GOT3 (cell line): Measurements from ENCODE around the gene POM121L12.

ENCODE experiments used
- DNase-seq: peaks from one replicate; lab custom pipeline; 2025; ENCODE audit warnings: mixed read lengths; lab: John Stamatoyannopoulos, UW

The POM121L12 gene

GRCh38 chr7:53035499-53036412, at the start of gene POM121L12:
Gene POM121L12, plus strand, starts transcription at chr7:53035633. Its CDS starts 39 bp downstream, at chr7:53035672.
- DNase-seq: no peak

DNA sequence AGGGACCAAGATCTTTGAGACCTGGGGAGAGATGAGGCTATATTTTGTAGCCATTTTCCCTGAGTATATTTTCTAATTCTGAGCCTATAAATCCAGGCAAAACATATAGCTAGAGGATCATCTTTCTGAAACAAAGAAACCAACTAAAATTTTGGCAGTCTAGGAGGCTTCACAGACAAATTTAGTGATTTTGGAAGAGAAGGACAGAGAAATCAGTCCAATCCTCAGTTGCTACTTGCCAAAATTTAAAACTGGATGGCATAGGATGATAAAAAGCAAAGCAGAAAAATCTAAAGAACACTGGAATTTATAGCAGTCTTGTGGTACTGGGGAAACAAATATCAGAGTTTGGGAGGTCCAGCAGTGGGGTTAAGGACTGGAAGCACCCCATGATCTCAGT, 43.4 kb upstream of the POM121L12 start:
- DNase-seq: no peak

DNA sequence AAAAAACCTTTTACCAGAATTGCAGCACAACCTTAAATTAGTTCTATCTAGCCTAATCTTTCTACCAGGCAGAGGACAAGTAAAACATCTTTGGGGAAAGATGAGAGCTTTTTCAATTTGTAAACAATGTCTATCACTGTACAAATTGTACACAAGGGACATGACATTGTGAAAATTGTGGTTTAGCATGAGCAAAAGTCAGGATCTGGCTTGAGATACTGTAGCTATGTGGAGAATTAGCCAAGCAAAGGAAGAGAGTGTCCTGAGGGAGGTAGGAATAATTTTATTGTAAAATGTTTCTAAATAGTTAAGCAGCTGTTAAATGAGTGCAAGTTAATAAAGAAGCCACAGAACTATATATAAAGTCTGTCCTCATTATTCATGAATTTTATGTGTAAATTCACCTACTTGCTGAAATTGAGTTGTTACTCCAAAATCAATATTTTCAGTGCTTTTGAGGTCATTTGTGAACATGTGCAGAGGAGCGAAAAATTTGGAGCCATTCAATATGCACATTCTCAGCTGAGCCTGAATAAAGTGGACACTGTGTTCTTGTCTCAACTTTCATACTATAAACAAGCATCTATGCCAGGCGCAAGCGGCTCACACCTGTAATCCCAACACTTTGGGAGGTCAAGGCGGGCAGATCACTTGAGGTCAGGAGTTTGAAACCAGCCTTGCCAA, 42.8 kb upstream of the POM121L12 start:
- no peak for DNase-seq

- DNase-seq: no peak
Observed at GRCh38 chr7:52995676-52996075, 39.8 kb upstream of the POM121L12 start.

DNA sequence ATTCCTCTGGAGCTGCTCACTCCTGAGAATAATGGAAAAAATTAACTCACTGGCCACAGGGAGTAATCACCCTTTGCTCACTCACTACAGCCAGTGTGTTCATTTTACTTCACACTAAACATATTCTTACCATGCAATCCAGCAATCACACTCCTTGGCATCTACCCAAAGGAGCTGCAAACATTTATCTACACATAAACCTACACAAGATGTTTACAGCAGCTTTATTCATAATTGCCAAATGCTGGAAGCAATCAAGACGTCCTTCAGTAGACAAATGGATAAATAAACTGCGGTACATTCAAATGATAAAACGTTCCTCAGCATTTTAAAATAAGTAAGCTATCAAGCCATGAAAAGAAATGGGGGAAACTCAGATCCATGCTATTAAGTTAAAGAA, 34.2 kb upstream of the POM121L12 start:
- no peak for DNase-seq

DNA sequence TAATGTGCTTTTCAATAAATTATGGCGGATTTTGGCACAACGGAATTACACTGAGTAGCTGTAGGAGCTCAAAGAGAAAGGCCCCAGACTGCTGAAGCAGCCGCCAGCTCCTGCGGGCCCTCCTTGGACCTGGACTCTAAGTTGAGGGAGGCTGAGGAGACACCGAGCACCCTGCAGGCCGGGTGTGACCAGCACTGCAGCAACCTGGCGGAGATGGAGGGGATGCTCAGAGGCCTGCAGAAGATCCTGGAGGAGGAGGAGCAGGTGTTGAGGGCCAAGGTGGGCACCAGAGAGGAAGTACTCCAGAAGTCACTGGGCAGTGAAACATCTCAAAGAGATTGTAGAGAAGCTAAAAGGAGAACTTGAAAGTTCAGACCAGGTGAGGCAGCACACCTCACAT, 33.0 kb upstream of the POM121L12 start:
- DNase-seq: no peak

GRCh38 chr7:53003653-53004445, 31.6 kb upstream of the POM121L12 start:
- DNase-seq: no peak

DNA sequence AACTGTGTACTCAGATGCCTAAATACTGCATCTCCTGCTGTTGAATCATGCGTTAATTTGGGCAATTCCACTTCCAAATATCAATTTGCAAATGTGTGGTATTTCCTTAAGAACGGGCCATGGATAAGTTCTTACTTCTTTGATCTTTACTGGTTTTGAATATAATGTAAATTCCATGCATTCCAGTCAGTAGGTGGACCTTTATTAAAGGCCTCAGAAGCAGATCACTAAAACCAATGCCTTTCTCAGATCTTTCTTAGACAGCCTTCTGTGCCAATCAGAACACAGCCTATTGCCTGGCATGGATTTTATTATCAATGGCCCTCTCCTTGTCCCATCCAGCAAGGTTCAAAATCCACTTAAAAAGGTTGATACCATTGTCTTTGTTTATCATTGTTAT, 21.5 kb upstream of the POM121L12 start:
- DNase-seq: no peak

DNA sequence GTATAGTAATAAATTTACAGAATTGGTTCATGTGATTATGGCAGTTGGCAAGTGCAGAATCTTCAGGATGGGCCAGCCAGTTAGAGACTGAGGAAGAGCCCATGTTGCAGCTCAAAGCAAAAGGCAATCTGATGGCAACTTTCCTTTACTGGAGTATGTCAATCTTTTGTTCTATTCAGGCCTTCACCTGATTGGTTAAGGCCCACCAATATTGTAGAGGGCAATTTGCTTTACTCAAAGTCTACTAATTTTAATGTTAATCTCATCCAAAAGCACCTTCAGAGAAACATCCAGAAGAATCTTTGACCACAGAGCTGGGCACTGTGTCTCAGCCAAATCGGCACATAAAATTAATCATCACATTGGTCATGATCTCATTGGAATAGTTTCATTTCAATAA, 20.0 kb upstream of the POM121L12 start:
- DNase-seq: no peak

GRCh38 chr7:53022893-53023292, 12.5 kb upstream of the POM121L12 start:
- no peak for DNase-seq

DNA sequence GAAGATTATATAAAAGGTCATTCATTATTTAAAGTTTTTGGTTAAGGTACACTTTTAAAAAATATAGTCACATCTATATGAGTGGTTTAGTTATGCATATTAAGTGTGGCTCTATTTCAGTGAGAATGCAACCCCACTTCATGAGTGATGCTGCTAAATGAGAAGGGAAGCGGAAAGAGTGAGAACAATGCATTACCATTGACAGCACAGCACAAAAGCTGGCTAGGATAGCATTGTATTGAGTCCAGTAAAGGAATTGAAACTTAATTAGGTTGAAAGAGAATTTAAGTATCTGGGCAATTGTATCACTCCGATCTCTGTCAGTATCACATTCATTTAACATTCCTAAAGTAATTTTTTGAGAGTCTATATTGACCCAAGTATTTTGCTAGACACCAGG, 13.2 kb downstream of the POM121L12 start:
- DNase-seq: no peak

DNA sequence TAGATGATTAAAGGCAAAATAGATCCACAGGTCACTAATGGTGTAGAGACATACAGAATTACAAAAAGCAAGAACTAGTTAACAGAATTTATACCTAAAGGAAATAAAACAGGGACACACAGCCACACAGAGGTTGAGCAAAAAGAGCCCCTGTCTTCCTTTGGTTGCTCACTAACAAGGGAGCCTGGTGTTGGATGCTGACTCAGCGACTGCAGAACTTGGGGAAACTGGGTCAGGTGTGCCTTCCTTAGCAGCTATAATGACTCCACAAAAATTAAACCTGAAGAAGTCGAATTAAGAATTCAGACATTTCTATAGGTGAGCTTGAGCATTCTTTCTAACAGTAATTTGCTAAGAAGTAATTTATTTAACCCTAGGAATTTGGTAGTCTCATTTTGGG, 15.0 kb downstream of the POM121L12 start:
- DNase-seq: no peak

- no peak for DNase-seq
Observed at GRCh38 chr7:53059591-53059990, 24.2 kb downstream of the POM121L12 start.

DNA sequence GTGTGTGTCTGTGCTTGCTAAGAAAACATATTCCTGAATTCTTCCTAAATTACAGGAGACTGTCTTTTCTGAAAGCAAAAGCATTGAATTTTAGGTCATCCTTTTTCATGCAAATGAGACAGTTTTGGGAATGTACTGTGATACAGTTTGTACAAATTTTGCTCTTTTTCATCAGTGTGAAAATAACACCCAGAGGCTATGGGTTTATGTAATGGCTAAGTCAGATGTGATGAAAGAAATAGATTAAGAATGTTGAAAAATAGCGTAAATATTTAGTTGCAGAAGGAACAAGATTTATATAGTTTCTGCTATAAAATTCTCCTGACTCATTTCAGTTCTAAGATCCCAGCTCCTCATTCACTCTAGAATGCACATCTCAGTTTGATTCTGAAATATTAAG, 24.6 kb downstream of the POM121L12 start:
- DNase-seq: no peak

DNA sequence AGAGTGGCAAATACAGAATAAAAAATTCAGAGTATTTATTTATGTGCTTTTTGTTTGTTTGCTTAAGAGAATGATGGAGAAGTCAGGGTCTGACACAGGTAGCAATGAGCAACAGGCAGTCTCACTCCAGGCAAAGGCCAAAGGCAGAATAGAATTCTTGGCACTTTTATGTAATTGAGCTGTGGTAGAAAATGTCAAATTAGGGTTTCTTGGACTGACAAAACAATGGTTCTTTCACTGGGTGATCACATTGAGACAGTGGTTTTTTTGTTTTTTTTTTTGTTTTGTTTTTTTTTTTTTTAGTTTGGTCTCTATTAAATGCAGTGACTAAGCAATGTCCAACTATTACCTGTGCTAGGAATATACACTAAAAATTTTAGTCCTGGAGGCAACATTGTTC, 27.4 kb downstream of the POM121L12 start:
- DNase-seq: no peak

- DNase-seq: no peak
Observed at GRCh38 chr7:53068673-53069072, 33.2 kb downstream of the POM121L12 start.

DNA sequence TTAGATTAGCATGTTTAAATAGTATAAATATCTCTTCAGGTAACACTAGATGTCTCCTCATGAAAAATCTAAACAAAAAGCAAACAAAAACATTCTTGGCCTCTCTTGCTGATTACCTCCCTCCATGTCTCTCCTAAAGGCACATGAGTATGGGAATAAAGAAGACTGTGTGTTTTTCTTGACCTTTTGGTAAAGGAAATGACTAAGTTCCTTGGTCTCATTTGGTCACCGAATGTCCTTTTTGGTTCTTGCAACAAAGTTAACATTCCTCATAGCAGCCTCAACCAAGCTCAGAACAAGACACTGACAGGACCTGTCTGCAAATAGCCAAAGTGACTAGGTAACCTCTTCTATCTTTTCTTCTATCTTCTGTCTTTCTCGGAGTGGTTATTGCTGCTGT, 35.5 kb downstream of the POM121L12 start:
- DNase-seq: no peak
